WERI-Rb-1 (cell line): ENCODE results near the gene OR5F1.

Experiments used
- DNase-seq: peaks from one replicate; pipeline ENCODE4 v3.0.0-alpha.2; 2020
- H3K27ac ChIP-seq: fragments of 250-450 bp; sonication (Bioruptor Pico); 2 replicates; pipeline ENCODE4 v1.5.1; 2020; ENCODE audit warnings: mild to moderate bottlenecking, moderate library complexity
- H3K27me3 ChIP-seq: fragments of 250-450 bp; sonication (Bioruptor Pico); 2 replicates; pipeline ENCODE4 v1.5.1; 2021; ENCODE audit warnings: mild to moderate bottlenecking, low read depth, moderate library complexity; ENCODE audit not compliant: insufficient read depth, severe bottlenecking
- H3K36me3 ChIP-seq: fragments of 250-450 bp; sonication (Bioruptor Pico); 2 replicates; pipeline ENCODE4 v1.5.1; 2020; ENCODE audit warnings: mild to moderate bottlenecking, moderate library complexity
- H3K4me3 ChIP-seq: 2 replicates; pipeline ENCODE4 v1.5.1; 2011; ENCODE audit warnings: low read depth, mild to moderate bottlenecking, control low read depth, low read length
- H3K9me3 ChIP-seq: fragments of 250-450 bp; sonication (Bioruptor Pico); 2 replicates; pipeline ENCODE4 v1.5.1; 2021; ENCODE audit warnings: mild to moderate bottlenecking, moderate library complexity; ENCODE audit not compliant: severe bottlenecking
- TF ChIP-seq, protein P1 (sequence below): IDR thresholded peaks from 2 replicates; pipeline ENCODE4 v1.5.1; 2011; ENCODE audit warnings: low read depth, mild to moderate bottlenecking, control low read depth, inconsistent platforms, low read length

The OR5F1 gene

DNA sequence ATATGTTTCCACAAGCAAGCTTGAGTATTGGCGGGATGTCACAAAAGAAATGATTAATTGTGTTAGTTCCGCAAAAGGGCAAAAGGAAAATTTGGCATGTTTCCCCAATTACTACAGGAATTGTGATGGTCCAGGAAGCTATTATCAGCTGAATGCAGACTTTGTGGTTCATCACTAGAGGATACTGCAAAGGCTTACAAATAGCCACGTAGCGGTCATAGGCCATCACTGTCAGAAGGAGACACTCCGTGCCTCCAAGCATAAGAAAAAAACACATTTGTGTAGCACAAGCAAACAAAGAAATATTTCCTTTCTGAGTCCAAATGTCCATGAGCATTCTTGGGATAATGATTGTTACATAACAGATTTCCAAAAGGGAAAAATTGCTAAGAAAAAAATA, 26.5 kb downstream of the OR5F1 start:
- H3K36me3 ChIP-seq = no peaks in the 10 kb centered on the region
- DNase-seq = no peak
- no peaks in the 10 kb centered on the region for H3K9me3 ChIP-seq
- H3K27me3 ChIP-seq = peaks cover 18% of the 10 kb centered on the region
- TF ChIP-seq, protein P1, sequence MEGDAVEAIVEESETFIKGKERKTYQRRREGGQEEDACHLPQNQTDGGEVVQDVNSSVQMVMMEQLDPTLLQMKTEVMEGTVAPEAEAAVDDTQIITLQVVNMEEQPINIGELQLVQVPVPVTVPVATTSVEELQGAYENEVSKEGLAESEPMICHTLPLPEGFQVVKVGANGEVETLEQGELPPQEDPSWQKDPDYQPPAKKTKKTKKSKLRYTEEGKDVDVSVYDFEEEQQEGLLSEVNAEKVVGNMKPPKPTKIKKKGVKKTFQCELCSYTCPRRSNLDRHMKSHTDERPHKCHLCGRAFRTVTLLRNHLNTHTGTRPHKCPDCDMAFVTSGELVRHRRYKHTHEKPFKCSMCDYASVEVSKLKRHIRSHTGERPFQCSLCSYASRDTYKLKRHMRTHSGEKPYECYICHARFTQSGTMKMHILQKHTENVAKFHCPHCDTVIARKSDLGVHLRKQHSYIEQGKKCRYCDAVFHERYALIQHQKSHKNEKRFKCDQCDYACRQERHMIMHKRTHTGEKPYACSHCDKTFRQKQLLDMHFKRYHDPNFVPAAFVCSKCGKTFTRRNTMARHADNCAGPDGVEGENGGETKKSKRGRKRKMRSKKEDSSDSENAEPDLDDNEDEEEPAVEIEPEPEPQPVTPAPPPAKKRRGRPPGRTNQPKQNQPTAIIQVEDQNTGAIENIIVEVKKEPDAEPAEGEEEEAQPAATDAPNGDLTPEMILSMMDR = no peak
- H3K4me3 ChIP-seq = no peak overlapping the region
- H3K27ac ChIP-seq = no peak overlapping the region

DNA sequence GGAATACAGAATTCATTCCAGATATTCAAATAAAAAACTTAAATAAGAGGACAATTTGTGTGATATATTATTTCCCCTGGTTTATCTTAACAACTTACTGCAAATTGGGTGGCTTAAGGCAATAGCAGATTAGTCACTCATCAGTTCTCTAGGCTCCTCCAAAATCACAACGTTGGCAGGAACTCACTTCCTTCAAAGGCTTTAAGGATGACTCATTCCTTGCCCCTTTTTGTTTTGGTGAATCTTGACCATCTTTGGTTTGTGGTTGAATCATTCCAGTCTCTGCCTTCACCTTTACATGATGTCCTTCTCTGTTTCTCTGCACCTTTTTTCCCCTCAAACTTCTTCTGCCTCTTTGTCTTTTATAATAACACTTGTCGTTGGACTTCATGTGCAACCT, 28.0 kb downstream of the OR5F1 start:
- DNase-seq = no peak
- TF ChIP-seq, protein P1 = no peak
- Histone ChIP-seq H3K9me3 (no peaks in the 10 kb centered on the region), H3K4me3 (no peak overlapping the region), H3K36me3 (no peaks in the 10 kb centered on the region), H3K27me3 (peaks cover 24% of the 10 kb centered on the region), H3K27ac (no peak overlapping the region)

DNA sequence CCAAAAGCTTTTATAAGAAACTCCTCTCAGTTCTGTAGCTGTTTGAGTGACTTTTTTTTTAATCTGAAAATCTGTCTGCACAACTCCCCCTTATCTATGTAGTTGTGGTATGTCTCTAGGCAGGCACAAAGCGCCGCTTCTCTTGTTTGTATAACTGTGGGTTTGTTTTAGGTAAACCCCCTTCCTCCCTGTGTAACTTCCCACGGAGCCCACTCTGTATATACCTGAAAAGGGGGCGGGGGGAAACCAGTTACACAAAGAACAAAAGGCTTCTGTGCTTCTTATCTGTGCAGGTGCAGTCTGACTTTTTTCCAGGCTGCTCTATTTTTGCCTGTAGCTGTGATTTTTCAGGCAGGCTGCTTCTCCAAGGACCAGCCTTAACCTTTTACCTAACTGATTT, 37.9 kb downstream of the OR5F1 start:
- H3K9me3 ChIP-seq = no peaks in the 10 kb centered on the region
- TF ChIP-seq, protein P1 = no peak
- no peaks in the 10 kb centered on the region for H3K36me3 ChIP-seq
- H3K27ac ChIP-seq = no peak overlapping the region
- H3K27me3 ChIP-seq = peaks cover 30% of the 10 kb centered on the region
- no peak overlapping the region for H3K4me3 ChIP-seq
- DNase-seq = no peak

DNA sequence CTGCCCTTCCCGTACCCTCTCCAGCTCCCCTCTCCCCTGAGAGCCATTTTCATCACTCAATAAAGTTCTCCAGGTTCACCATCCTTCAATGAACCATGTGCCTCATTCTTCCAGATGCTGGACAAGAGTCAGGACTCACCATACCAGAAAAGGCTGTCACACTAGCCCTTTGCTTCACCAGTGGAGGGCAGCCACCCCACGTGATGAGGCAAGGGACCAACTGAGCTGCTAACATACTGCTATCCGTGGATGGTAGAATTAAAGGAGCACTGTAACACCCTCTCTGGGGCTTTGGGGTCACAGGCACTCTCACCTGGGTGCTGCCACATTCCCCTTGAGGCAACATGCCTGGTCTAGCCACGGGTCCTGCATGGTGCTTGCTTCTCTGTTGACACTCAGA, 45.1 kb downstream of the OR5F1 start:
- TF ChIP-seq, protein P1 = no peak
- Histone ChIP-seq H3K9me3 (no peaks in the 10 kb centered on the region), H3K27ac (no peak overlapping the region), H3K27me3 (peaks cover 32% of the 10 kb centered on the region), H3K4me3 (no peak overlapping the region), H3K36me3 (no peaks in the 10 kb centered on the region)
- no peak for DNase-seq
